Suprapubic skin (tissue), 4 donors: ENCODE data around the gene MTCH1. TPM values are rescaled to one million over a fixed set of nuclear protein-coding genes. Genes with fewer than 3 reads are reported as not detected.

Experiments
- DNase-seq, 2 donors: peaks; one replicate each; pipeline ENCODE4 v3.0.0-alpha.2; 2019; ENCODE audit warnings: low spot score in 2 of 2
- H3K27ac ChIP-seq: fragments of 200-600 bp; sonication (generic); one replicate; pipeline ENCODE4 v1.5.1; 2019
- H3K27me3 ChIP-seq: fragments of 200-600 bp; sonication (generic); one replicate; pipeline ENCODE4 v1.5.1; 2019
- H3K36me3 ChIP-seq: fragments of 200-600 bp; sonication (generic); one replicate; pipeline ENCODE4 v1.5.1; 2019
- H3K4me1 ChIP-seq: fragments of 200-600 bp; sonication (generic); one replicate; pipeline ENCODE4 v1.5.1; 2019
- H3K4me3 ChIP-seq: fragments of 200-600 bp; sonication (generic); one replicate; pipeline ENCODE4 v1.5.1; 2019; ENCODE audit warnings: mild to moderate bottlenecking
- H3K9me3 ChIP-seq: fragments of 200-600 bp; sonication (generic); one replicate; pipeline ENCODE4 v1.5.1; 2019
- EP300 ChIP-seq: sonication (generic); formaldehyde crosslinking; IDR thresholded peaks from one replicate; pipeline ENCODE4 v1.6.1; 2017; ENCODE audit warnings: antibody characterized with exemption
- POLR2A ChIP-seq, 2 donors: fragments of 450-650 bp; IDR thresholded peaks; one replicate each; pipeline ENCODE4 v1.6.1; 2017; ENCODE audit warnings: antibody characterized with exemption in 2 of 2, mild to moderate bottlenecking in 2 of 2, moderate library complexity in 2 of 2
- POLR2AphosphoS5 ChIP-seq, 3 donors: sonication (generic); formaldehyde crosslinking; IDR thresholded peaks; one replicate each; pipeline ENCODE4 v1.6.1; 2017; ENCODE audit warnings: antibody characterized with exemption in 3 of 3
- WGBS: methylation state at CpG from one replicate; pipeline ENCODE4 v1.1.5; 2018; 5-methylcytosine and 5-hydroxymethylcytosine counted together
- total RNA-seq, 4 donors: library from RNA; depleted of rRNA; stranded (reverse); fragments of >200 nt; gene quantifications; one replicate each; pipeline ENCODE4 v1.1.0, GENCODE V29; 2016
- TF ChIP-seq, protein P1 (sequence below), 2 donors: fragments of 200-600 bp in 1 of 2; fragments of 450-650 bp in 1 of 2; sonication (generic) in 1 of 2; IDR thresholded peaks; one replicate each; pipeline ENCODE4 v1.5.1; 2016 to 2019; ENCODE audit warnings: antibody characterized with exemption in 2 of 2, mild to moderate bottlenecking in 1 of 2, moderate library complexity in 1 of 2

MTCH1 gene
- total RNA-seq, 4 donors from 2014 or later = 160 to 220 (median 183) TPM

DNA sequence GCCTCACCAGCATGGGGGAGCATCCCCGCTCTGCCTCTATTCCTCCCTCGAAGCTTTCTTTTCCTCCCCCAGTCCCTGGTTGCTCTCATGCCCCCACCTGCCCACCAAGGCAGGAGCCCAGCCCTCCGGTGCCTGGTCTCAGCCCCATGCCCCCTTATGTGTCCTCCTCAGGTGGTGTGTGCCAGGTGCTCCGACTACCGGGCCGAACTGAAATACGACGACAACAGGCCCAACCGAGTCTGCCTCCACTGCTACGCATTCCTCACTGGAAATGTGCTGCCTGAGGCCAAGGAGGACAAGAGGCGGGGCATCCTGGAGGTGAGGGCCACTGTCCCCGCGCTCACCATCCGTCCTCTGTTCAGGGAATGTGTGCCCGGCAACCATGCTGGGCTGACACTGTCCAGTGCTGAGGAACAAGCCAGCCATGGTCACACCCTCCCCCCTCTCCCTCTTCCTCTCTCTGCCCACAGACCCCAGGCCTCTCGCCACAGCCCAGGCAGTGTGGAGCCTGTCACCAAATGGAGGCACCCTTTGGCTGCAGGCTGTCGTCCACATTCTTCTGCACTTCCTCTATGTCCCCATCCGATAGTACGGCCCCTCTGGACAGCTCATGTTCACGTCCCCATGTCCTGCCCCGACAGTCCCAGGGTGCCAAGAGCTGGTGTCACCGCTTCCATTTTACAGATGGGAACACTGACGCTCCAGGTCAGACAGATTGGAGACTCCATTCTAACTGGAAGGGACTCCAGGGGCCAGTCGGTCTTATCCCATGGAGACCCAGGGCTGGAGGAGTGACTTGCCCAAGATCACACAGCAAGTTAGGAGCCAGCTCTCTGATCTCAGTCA is 39.8 kb upstream of the MTCH1 start:
- Histone ChIP-seq H3K9me3 (no peaks in the 10 kb centered on the region), H3K36me3 (no peaks in the 10 kb centered on the region), H3K27me3 (no peaks in the 10 kb centered on the region), H3K27ac (peak overlapping the region; percentile 76), H3K4me3 (no peak overlapping the region), H3K4me1 (peaks cover 30% of the 10 kb centered on the region)
- TF ChIP-seq POLR2AphosphoS5 (IDR thresholded peaks at IDR 0.05) = no peak
- TF ChIP-seq EP300 = no peak
- TF ChIP-seq, protein P1, sequence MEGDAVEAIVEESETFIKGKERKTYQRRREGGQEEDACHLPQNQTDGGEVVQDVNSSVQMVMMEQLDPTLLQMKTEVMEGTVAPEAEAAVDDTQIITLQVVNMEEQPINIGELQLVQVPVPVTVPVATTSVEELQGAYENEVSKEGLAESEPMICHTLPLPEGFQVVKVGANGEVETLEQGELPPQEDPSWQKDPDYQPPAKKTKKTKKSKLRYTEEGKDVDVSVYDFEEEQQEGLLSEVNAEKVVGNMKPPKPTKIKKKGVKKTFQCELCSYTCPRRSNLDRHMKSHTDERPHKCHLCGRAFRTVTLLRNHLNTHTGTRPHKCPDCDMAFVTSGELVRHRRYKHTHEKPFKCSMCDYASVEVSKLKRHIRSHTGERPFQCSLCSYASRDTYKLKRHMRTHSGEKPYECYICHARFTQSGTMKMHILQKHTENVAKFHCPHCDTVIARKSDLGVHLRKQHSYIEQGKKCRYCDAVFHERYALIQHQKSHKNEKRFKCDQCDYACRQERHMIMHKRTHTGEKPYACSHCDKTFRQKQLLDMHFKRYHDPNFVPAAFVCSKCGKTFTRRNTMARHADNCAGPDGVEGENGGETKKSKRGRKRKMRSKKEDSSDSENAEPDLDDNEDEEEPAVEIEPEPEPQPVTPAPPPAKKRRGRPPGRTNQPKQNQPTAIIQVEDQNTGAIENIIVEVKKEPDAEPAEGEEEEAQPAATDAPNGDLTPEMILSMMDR (IDR thresholded peaks at IDR 0.05) = no peak
- TF ChIP-seq POLR2A (IDR thresholded peaks at IDR 0.05) = no peak
- WGBS = 86% methylated on average over 23 of the region's 24 CpGs
- DNase-seq = peak in 1 of 2 donors; percentile 58

DNA sequence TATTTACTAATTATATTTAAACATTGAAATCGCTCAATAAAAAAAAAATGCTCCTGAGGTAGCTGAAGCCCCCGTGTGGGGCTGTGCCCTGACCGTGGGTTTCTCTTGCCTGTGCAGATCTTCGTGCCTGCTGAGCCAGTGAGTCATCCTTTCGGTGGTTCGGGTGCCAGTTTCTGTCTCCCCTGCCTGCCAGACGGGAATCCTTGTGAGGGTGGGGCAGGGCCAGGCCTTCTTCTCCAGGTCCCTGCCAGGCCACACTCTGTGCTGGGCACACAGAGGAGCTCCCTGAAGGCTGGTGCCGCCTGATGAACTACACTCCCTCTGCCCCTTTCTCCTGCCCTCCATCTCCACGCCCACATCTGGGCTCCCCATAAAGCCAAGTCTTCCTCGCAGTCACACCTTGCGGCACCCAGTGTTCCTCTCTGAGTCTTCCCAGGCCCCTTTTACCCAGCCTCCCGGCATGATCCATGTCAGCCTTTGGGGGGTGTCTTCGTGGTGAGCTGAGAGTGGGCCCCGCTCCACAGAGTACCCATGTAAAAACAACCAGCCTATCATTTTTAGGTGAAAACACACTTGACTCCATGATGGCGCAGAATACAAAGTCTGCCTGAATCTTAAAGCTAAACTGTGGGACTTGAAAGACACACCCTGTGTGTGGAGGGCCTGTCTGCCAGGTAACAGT is 38.8 kb upstream of the MTCH1 start:
- no peaks in the 10 kb centered on the region for H3K27me3 ChIP-seq
- H3K4me1 ChIP-seq = peaks cover 30% of the 10 kb centered on the region
- 42% methylated on average over 15 of the region's 15 CpGs for WGBS
- peak overlapping the region; percentile 76 for H3K27ac ChIP-seq
- TF ChIP-seq, protein P1 (IDR thresholded peaks at IDR 0.05) = no peak
- TF ChIP-seq POLR2AphosphoS5 (IDR thresholded peaks at IDR 0.05) (no peak), EP300 (no peak), POLR2A (IDR thresholded peaks at IDR 0.05) (no peak)
- no peaks in the 10 kb centered on the region for H3K36me3 ChIP-seq
- no peaks in the 10 kb centered on the region for H3K9me3 ChIP-seq
- peak in 1 of 2 donors; percentile 72 for DNase-seq
- H3K4me3 ChIP-seq = no peak overlapping the region

DNA sequence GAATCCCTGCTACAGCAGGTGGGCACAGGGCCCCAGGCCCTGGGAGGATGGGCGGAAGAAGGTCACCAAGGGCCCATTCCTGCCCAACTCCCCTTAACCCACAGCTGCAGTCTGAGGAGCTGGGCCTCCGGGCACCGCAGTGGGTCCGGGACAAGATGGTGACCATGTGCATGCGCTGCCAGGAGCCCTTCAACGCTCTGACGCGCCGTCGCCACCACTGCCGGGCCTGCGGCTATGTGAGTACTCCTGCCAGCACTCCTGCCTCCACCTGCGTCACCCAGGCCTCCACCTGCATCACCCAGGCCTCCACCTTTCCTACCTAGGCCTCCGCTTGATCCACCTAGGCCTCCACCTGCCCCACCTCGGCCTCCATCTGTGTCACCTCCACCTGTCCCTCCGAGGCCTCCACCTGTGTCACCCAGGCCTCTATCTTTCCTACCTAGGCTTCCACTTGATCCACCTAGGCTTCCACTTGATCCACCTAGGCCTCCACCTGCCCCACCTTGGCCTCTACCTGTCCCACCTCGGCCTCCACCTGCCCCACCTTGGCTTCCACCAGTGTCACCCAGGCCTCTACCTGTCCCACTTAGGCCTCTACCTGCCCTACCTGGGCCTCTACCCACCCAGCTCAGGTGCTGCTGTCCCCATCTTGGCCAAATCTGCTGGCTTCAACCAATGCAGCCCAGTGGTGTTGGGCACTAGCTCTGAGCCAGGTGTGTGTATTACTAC is 36.3 kb upstream of the MTCH1 start:
- Histone ChIP-seq H3K27ac (no peak overlapping the region), H3K4me1 (peaks cover 46% of the 10 kb centered on the region), H3K9me3 (no peaks in the 10 kb centered on the region), H3K27me3 (no peaks in the 10 kb centered on the region), H3K36me3 (no peaks in the 10 kb centered on the region), H3K4me3 (no peak overlapping the region)
- peak in 1 of 2 donors; percentile 61 for DNase-seq
- no peak for TF ChIP-seq EP300
- WGBS = 84% methylated on average over 12 of the region's 17 CpGs

DNA sequence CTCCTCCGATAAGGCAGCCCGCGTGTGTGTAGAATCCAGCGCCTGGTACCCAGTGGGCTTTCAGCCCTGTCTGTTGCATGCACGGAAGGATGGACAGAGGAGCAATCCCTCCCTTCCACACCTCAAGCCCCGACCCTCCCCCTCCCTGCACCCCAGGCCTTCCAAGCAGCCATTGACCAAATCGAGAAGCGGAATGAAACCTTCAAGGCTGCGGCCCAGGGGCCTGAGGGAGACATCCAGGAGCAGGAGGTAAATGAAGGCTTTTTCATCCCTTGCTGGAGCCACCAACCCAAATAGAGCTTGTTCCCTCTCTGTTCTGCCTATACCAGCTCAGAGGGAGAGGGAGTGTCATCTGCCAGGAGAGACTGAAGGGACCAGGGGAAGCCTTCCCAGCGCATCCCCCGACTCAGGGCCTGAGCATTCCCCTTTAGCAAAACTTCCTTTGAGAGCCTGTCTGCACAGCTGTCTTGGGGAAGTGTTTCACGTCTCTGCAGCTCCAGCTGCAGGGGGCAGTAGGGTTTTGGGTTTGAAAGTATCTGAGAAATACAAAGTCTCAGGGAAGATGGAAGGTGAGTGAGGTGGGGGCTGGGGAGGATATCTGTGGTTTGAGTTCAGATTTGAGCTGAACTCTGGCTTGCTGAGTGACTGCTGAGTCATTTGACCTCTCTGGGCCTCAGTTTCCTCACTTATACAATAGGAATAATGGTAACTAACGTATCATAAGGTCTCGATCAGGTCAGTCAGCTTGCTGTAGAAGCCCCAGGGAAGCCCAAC is 35.5 kb upstream of the MTCH1 start:
- Histone ChIP-seq H3K4me1 (peaks cover 46% of the 10 kb centered on the region), H3K36me3 (no peaks in the 10 kb centered on the region), H3K27ac (no peak overlapping the region), H3K4me3 (no peak overlapping the region), H3K9me3 (no peaks in the 10 kb centered on the region), H3K27me3 (no peaks in the 10 kb centered on the region)
- no peak for TF ChIP-seq POLR2A (IDR thresholded peaks at IDR 0.05)
- TF ChIP-seq POLR2AphosphoS5 (IDR thresholded peaks at IDR 0.05) = no peak
- TF ChIP-seq, protein P1 (IDR thresholded peaks at IDR 0.05) = no peak
- TF ChIP-seq EP300 = no peak
- 66% methylated on average over 13 of the region's 14 CpGs for WGBS
- peak in 1 of 2 donors; percentile 41 for DNase-seq

DNA sequence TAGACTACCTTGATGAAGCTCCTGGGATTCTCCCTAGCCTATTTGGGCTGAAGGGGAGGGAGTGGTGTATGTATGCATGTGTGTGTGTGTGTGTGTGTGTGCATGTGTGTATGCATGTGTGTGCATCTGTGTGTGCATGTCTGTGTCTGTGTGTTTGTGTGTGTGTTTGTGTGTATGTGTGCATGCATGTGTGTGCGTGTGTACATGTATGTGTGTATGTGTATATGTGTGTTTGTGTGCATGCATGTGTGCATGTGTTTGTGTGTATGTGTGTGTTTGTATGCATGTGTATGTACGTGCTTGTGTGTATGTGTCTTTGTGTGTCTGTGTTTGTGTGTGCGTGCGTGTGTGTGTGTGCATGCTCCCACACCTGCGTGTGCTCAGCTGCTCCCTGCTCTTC is 34.8 kb upstream of the MTCH1 start:
- Histone ChIP-seq H3K36me3 (no peaks in the 10 kb centered on the region), H3K9me3 (no peaks in the 10 kb centered on the region), H3K4me3 (no peak overlapping the region), H3K27me3 (no peaks in the 10 kb centered on the region), H3K4me1 (peaks cover 46% of the 10 kb centered on the region), H3K27ac (no peak overlapping the region)
- WGBS = 88% methylated on average over 5 of the region's 5 CpGs
- peak in 1 of 2 donors; percentile 17 for DNase-seq
- TF ChIP-seq POLR2A (IDR thresholded peaks at IDR 0.05) = no peak
- TF ChIP-seq, protein P1 (IDR thresholded peaks at IDR 0.05) = no peak
- TF ChIP-seq EP300 = no peak
- TF ChIP-seq POLR2AphosphoS5 (IDR thresholded peaks at IDR 0.05) = no peak
